ENCODE results near the gene UGT1A9.
"Not testable (repeated sequence)": the region's sequence is repeated elsewhere in the genome, so short reads cannot be mapped to it uniquely, and the experiment has no call there.

UGT1A9 gene

GRCh38 chr2:233671290-233672161 is at the start of gene UGT1A9:
UGT1A9 (plus strand) TSS chr2:233671898; CDS start chr2:233671935, 37 bp downstream.
- no peak for DNase-seq

- no peak for DNase-seq
Observed at GRCh38 chr2:233627331-233628025, 44.2 kb upstream of the UGT1A9 start.

DNA sequence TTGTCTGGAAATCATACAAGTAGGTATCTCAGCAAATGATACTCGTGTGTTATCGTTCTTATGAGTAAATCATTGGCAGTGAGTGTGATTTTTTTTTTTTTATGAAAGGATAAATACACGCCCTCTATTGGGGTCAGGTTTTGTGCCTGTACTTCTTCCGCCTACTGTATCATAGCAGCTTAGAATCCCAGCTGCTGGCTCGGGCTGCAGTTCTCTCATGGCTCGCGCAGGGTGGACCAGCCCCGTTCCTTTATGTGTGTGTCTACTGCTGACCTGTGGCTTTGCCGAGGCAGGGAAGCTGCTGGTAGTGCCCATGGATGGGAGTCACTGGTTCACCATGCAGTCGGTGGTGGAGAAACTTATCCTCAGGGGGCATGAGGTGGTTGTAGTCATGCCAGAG is 35.4 kb upstream of the UGT1A9 start, which contains the start of gene UGT1A10:
Gene UGT1A10 (plus strand): TSS at position 143 of the 400 bp plus-strand sequence. CDS start 75 bp downstream, at position 218.
- DNase-seq = not testable (repeated sequence)

GRCh38 chr2:233638836-233639235 is 32.9 kb upstream of the UGT1A9 start:
- no peak for DNase-seq

DNA sequence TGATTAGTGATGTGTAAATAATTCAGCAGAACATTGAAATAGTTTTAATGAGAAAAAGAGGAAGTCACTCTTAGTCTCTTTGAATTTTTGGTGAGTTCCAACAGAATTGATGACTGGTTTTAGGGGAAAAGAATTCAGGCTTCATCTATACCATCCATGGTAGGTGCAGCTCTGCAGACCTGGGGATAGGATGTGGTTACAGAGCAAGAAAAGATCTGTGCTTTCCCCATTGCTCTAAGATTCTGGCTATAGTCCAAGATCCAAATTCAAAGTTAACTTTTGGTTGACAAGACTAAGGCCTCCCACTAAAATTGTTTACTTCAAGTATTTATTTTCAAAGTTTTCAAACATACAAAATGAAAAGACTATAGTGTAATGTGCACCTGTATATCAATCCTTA is 31.8 kb upstream of the UGT1A9 start:
- no peak for DNase-seq

- no peak for DNase-seq
Observed at GRCh38 chr2:233643128-233643527, 28.6 kb upstream of the UGT1A9 start.

GRCh38 chr2:233646033-233646432 is 25.7 kb upstream of the UGT1A9 start:
- DNase-seq = not testable (repeated sequence)

- DNase-seq = no peak
Observed at GRCh38 chr2:233650981-233651380, 20.7 kb upstream of the UGT1A9 start.

DNA sequence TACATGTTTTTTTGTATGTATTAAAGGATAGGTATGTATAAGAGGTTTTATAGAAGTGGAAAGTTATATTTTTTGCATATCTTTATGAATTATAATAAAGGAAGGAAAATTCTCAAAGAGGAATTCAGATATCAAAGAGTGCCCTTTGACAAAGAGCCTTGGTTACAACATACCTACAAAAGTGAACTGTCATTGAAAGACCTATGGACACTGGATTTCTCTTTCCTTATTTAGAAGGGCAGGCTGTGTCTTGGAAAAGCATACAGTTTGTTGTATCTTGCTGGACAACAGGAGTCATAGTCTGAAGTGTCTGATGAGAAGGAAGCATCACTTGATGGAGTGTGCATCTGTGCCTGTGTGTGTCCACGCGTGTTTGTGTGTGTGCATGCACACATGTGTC is 20.3 kb upstream of the UGT1A9 start:
- no peak for DNase-seq

GRCh38 chr2:233654501-233654900 is 17.2 kb upstream of the UGT1A9 start:
- no peak for DNase-seq

GRCh38 chr2:233655043-233655442 is 16.7 kb upstream of the UGT1A9 start:
- DNase-seq = no peak

- not testable (repeated sequence) for DNase-seq
Observed at GRCh38 chr2:233655943-233656342, 15.8 kb upstream of the UGT1A9 start.

- DNase-seq = no peak
Observed at GRCh38 chr2:233656443-233656842, 15.3 kb upstream of the UGT1A9 start.

- no peak for DNase-seq
Observed at GRCh38 chr2:233658610-233659009, 13.1 kb upstream of the UGT1A9 start.

- no peak for DNase-seq
Observed at GRCh38 chr2:233663911-233664310, 7.8 kb upstream of the UGT1A9 start.

GRCh38 chr2:233668605-233669260 is 3.0 kb upstream of the UGT1A9 start:
- no peak for DNase-seq

- DNase-seq = no peak
Observed at GRCh38 chr2:233672886-233673285, 1.2 kb downstream of the UGT1A9 start.

DNA sequence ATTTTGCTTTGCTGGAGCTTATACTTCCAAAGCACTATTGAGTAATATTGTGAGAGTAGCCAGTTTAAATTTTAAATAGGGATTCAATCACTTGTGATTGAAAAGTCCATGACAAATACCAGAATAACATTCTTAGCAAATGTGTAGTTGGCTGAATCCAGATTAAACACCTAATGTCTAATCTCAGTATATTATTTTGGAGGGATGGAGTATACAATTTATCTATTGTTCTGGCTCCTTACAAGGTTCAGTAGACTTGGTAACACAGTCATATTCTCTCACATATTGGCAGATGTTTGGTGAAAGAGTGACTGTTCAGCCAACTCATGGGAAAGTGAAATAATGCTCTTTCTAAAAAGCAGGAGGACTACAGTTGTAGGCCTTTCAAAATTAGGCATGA is 2.2 kb downstream of the UGT1A9 start:
- DNase-seq = no peak

GRCh38 chr2:233674314-233674713 is 2.6 kb downstream of the UGT1A9 start:
- DNase-seq = no peak

GRCh38 chr2:233674995-233675394 is 3.3 kb downstream of the UGT1A9 start:
- no peak for DNase-seq

GRCh38 chr2:233676046-233676445 is 4.3 kb downstream of the UGT1A9 start:
- no peak for DNase-seq

DNA sequence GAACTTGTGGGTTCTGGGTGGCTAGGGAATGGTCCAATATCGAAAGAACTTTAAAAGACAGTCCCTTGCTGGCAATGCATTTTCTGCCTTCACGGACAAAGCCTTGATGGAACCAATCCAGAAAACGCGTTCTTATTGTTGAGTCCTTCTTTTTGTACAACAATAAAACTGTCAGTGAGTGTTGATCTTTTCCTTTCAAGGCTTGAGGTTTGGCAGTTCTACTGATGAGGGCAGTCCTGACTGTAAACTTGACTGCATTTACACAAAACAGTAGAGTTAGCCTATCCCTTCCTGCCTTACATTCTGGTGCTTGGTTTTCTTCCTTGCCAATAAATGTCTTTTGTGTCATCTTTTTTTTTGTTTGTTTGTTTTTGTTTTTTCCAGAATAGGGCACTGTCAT is 7.5 kb downstream of the UGT1A9 start:
- DNase-seq = no peak

- DNase-seq = no peak
Observed at GRCh38 chr2:233680361-233681045, 8.8 kb downstream of the UGT1A9 start.

Measured in NCI-H774 (cell line).